GM18508 (cell line): Measurements from ENCODE around the gene SNX10.
A peak's percentile ranks its signal among the peaks of the same experiment; 100 is the strongest.

Experiments
- ATAC-seq: cut with Tn5 transposase; IDR thresholded peaks from one replicate; pipeline ENCODE4 v1.9.1; 2021; ENCODE audit warnings: moderate number of reproducible peaks; ENCODE audit not compliant: insufficient read depth, unreplicated experiment

The SNX10 gene

DNA sequence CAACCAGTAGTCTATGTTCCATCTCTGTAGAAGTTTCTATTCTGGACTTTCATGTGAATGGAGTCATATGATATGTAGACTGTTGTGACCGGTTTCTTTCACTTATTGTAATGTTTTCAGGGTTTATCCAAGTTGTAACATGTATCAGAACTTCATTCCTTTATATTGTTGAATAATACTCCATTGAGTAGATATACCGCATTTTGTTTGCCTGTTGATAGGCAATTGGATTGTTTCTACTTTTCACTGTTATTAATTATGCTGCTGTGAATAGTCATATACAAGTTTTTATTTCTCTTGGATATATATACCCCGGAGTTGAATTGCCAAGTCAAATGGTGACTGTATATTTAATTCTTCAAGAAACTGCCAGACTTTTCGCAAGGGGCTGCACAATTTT is 40.1 kb downstream of the SNX10 start:
- no peak for ATAC-seq

DNA sequence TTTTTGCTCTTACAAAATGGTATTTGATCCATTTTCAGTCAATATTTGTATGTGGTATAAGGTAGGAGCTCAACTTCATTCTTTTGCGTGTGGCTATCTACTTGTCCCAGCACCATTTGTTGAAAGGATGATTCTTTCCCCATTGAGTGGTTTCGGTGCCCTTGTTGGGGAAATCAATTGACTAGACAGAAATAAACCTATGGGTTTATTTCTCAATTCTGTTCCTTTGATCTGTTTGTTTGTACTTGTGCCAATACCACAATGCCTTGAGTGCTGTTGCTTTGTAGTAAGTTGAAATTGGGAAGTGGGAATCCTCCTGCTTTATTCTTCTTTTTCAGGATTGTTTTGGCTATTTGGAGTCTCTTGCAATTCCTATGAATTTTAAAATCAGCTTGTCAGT is 41.0 kb downstream of the SNX10 start:
- ATAC-seq, result no peak

DNA sequence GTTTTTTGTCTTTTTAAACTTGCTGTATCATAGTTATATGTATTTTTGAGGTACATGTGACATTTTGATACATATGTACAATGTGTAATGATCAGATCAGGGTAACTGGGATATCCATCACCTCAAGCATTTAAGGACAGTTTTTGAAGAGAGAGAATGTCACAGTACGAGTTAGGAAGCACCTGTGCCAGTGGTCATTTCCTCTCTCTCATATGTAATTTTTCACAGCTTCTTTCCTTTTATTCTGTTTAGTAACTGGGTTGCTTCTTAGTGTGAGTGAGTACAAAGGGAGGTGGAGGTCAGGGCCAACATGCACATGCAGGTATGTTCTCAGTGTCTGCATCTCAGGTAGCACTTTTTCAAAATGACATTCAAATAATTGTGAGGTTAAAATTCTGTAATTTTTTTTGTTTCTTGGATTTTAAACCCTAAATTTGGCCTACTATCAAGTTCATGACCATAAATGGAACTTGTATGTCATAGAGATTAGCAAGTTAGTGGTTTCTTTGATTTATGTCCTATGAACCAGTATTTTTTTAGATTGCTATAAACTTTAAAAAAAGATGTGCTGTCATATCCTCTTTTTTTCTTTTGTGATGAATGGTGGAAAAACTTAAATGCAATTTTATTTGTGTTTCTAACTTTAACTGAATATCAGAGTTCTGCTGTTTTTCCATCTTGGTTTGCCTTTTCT is 42.7 kb downstream of the SNX10 start:
- ATAC-seq, result no peak

DNA sequence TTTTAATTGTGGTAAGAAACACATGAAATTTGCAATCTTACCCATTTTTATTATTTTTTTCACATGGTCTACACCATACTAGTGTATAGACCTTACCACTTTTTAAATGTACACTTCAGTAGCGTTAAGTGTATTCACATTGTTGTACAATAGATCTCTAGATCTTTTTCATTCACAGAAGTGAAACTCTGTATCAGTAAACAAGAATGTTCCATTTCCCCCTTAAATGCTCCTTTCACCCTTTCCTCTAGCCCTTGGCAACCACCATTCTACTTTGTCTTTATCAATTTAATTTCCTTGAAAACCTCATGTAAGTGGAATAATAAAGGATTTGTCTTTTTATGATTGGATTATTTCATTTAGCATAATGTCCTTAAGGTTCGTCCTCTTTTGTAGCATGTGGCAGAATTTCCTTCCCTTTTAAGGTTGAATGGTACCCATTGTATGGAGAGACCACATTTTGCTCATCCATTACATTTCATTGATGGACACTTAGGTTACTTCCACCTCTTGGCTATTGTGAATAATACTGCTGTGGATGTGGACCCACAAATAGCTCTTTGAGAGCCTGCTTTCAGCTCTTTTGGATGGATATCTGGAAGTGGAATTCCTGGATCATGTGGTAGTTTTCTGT is 45.7 kb downstream of the SNX10 start:
- no peak for ATAC-seq

DNA sequence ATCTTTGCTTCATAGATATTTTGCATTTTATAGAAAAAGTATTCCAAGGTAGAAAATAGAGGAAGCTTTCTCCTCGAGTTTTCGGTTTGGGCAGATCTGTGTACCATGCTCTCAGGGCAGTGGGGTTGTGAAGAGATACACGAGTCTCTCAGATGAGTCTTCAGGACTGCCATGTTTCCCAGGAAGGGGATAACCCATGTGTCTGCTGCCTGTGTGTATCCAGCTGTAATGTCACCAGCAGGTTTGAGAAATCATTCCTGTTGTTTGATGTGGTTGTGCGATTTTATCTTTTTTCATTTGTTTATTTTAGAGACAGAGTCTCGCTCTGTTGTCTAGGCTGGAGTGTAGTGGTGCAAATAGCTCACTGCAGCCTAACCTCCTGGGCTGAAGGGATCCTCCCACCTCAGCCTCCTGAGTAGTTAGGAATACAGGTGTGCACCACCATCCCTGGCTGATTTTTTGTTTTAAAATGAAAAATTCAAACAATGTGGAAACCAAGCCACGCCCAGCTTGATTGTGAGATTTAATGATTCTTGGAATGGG is 48.9 kb downstream of the SNX10 start:
- ATAC-seq, result no peak

DNA sequence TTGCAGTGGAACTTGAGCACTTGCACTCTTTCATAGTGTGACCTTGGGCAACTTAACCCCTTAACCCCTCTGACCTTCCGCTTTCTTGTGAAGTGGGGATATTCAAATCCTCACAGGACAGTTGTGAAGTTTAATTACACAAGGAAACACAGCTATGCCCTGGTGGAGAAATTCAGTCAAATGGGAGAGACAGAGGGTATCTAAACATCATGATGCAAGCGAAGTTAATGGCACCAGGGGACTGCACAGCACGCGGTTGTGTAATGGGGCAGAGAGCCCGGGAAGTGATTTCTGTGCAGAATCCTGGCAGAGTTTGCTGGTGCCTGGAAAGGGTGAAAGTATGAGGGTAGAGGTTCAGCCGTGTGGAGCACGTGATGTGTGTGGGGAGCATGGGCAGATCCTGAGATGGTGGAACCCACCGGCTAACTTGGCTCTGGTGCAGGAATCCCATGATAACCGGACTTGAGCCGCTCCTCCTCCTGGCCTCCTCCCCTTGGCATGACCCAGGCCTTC is 51.7 kb downstream of the SNX10 start:
- ATAC-seq, result no peak

DNA sequence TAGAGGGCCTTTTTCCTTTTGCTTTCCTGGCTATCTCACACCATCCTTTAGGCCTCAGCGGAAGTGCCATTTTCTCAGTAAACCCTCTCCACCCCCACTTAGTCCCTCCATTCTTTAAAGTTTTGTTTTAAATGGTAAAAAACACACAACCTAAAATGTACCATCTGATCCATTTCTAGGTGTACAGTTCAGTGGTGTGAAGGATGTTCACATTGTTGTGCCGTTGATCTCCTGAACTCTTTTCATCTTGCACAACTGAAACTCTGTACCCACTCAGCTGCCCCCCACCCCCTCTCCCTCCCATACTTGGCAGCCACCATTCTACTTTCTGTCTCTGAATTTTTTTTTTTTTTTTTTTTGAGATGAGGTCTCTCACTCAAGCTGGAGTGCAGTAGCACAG is 52.2 kb downstream of the SNX10 start:
- ATAC-seq, result no peak

DNA sequence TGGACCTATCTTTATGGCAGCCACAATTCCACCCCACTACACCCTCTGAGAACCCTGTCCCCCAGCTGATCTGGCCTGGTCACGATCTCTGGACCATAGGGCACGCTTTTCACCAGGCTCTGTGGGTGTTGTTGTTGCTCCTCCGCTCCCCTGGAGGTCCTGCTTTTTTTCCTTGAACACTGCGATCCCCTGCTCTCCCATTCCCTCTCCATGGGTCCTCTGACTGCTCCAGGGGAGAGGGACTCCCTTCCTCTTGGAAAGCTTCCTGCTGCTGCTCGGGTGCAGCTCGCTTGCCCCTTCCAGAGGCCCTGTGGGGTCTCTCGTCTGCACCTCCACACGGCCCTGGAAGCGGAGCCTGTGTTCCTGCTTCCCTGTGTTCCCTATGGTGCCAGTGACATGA is 53.5 kb downstream of the SNX10 start:
- no peak for ATAC-seq

DNA sequence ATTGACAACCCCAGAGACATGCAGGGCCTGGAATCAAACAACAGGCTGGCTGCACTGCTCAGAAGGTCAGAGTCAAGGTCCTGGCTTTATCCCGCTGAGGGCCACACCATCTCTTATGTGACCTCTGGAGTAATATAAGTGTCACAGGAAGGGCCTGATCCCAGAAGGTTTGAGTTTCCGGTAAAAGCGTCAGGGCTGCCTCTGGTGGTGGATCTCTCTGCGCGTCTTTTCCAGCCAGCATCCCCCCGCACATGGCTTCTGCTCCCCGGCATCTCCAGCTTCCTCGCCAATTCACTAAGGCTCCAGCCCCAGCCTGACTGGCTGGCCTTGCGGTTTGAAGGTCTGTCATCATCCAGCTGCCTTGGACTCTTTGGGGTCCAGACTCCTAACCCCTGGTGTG is 54.2 kb downstream of the SNX10 start:
- ATAC-seq, result no peak

DNA sequence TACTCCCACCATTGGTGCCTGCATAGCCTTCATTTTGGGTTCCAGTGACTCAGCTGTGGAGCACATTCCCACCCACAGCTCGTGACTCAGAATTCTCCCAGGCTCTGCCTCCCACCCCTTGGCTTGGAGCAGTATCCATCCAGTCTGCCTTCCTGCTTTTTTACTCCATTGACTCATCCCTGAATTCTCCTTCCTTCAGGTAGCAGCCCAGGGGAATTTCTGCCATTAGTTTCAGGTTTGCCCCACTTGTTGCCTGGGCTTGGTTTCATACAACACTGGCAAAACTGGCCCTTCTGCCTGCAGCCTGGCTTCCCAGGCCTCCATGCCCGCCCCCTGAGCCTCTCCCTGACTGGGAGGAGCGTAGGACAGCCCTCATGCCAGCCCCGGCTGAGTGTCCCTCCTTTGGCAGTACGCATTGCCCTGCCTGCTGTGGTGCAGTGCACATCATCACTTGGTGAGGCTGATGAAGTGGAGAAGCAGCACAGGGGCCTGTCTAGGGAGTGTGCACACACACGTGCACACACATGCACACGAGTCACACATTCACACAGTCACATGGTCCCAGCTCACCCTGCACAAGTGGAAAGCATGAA is 55.0 kb downstream of the SNX10 start:
- ATAC-seq, result no peak

DNA sequence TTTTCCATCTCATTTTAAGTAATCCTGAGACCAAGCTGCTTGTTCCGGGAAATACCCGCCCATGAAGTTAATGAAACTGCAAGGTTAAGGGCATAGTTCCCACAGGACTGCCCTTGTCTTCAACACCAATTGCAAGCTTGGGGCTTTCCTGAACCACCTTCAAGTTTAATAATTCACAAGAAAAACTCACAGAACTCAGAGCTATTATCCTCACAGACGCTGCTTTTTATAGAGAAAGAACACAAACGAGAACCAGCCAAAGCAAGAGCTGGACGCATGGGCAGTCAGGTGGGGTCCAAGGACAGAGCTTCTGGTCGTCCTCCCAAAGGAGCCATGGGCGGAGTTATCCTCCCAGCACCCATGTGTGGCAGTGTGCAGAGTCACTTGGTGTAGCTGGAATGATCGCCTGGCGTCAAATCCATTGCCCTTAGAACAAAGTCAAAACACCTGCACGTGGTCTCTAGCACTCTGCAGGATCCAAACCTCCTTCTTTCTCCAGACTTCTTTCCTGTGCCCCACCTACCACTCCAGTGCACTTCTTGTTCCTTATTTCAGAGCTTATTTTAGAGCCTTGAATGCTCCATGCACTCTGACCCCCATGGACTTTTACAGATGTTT is 56.7 kb downstream of the SNX10 start:
- ATAC-seq, result peak; percentile 81

DNA sequence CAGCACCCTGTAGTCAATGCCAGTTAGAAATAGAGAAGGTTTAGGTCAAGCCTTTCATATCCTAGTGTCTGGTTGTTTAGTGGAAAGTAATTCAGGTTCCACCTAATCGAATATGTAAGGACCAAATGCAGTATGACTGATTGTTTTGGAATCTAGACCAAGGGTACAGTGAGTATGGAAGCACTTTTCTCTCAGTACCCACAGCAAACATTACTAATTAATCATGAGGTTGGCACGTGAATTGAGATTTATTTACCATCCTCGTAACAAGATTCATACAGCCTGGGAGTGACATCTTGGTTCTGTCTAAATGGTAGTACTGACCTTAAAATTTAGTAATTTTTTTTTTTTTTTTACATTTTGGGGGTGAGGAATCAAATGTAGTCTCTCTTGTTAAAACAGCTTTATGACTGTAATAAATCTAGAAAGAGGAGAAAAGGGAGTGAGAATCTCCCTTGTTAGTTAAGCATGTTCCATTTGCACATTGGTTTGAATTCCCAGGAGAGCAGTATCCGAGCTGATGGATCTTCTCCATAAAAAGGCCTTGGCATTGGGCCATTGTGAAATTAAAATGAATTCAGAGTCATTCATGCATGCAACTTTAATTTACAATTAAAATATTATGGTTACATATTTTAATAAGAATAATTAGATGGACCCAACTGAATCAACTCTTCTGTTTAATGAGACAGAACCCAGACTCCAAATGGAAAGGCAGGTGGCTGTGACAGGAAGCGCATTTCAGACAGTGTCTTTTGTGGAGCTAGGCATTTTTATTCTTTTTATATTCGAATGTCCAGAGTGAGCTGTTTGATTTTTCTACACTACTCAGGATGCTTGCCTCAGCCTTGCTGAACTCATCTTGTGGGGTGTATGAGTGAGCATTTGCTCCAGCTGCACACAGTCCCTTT is 57.6 kb downstream of the SNX10 start:
- no peak for ATAC-seq

DNA sequence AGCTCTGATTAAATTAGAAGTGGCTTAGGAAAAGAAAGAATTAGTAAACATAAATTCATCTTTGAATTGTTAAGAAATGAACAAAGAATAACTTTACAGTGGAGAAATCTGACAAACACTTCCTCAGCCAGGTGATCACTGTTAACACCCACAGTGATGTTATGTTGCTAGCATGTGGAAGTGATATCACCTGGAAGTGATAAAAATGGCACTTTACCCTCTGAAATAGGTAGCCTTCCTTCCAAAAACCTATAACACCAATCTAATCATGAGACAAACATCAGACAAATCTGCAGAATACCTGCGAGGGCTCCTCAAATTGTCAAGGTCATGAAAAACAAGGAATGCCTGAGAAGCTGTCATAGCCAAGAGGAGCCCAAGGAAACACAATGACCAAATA is 59.5 kb downstream of the SNX10 start:
- no peak for ATAC-seq

DNA sequence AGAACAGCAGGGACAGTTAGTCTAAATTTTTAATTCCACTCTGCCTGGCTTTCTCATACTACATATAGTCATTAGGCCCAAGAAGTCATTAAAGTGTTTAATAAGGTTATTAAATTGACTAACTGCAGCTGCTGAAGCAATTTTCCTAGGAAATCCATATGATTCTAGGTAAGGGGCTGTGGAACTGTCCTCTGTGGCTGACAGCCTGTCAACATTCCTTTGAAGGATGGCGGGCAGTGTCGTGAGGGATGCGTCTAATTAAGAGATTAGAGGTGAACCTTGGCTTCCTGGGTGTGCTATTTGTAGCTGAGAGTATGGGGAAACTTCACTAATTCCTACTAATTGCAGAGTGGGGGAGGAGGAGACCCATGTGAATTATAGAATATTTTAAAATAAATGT is 64.6 kb downstream of the SNX10 start:
- no peak for ATAC-seq

DNA sequence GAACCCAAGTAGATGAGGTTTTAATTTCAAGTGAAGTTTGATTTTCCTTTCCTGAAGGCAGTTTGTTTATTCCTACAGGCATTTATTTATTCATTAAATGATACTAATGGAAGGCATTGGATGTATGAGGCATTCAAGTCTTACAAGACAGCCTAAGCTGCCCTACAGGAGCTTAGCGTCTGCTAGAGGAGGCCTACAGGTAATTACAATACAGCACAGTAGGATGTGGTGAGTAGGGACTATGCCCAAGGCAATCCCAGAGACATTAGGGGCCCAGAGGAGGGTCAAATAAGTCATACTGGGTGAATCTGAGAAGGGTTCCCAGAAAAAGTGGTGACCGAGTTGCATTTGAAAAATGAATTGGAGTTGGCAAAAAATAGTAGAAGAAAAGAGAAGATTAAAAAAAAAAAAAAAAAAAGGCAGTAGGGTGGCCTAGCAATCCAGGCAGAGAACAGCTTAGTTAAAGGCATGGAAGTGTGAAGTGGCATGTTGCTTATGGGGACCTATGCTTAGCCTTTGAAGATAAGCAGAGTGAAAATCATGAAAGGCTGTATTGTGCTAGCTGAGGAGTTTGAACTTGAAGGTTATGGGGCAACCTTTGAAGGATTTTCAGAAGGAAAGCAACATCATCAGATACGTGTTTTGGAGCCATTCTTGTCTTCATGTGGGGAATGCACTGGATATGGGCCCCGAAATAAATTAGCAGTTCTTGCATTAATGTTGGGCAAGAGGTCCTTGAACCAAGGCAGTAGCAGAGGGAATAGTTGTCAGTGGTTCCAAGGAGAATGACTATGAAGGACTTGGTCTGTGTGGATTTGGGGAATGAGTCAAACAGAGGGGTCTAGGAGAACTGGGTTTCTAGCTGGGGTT is 65.5 kb downstream of the SNX10 start:
- no peak for ATAC-seq

DNA sequence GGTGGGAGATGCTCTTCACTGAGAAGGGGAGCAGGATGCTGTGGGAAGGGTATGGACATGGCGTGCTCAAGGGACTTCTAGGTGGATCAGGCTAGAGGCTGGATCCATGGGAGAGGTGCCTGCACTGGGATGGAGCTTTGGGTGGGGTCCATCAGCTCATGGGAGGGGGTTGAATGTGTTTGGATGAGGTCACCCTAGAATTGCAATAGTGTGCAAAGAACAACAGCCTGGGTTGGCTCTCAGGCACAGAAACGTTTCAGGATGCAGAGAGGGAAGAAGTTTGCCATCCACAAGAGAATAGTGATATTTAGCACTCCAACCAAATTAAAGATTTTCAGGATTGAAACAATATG is 66.1 kb downstream of the SNX10 start:
- ATAC-seq, result no peak

DNA sequence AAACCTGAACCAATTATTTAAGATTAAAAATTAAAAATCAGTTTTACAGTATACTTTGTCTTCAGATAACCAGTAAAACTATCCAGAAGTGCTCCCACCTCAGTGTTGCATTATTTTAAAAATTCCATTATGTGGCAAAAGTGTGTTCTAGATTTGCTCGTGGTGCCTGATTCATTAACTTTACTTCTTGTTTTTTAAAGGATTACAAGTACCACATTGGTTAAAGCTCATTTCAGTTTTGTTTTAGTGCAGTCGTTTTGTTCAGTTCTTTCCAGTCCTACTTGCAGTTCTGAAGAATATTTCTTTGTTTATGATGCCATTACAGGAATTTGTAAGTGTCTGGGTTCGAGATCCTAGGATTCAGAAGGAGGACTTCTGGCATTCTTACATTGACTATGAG is 69.0 kb downstream of the SNX10 start:
- no peak for ATAC-seq

DNA sequence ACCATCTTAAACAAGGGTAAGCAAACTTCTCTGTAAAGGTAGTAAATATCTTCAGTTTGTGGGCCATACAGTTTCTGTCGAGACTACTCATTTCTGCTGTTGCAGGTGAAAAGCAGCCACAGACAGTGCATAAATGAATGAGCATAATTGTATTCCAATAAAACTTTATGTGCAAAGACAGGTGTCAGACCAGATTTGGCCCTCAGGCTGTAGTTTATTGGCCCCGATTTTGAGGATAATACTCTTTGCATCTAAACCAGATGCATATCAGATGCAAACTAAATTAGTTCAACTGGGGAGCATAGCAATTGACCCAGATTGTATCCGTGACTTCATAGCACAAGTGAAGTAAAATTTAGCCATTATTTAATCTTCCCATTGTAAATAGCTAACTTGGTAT is 70.0 kb downstream of the SNX10 start:
- no peak for ATAC-seq

DNA sequence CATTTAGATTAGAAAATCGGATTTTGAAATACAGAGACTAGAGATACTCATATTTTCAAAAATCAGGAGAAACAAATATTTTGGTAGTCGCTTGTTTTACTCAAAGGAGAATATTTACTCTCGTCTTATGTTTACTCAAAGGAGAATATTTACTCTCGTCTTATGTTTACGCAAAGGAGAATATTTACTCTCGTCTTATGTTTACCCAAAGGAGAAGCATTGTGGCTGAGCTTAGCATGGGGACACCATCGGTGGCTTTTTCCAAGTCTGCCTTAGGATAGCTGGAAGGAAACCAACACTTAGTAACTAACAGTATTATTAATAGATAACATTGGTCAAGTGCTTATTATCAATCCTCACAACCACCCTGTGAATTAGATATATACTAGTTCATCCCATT is 71.8 kb downstream of the SNX10 start:
- no peak for ATAC-seq
